HFF-Myc (cell line): ENCODE data around the gene AKAP8.
A peak's percentile ranks its signal among the peaks of the same experiment; 100 is the strongest.

ENCODE experiments used
- DNase-seq: peaks from one replicate; pipeline ENCODE4 v3.0.0-alpha.2; 2011; ENCODE audit warnings: low read depth; ENCODE audit errors: extremely low read depth
- H3K4me3 ChIP-seq: replicated peaks from 2 replicates; pipeline ENCODE4 v1.5.1; 2011; ENCODE audit warnings: low read depth, mild to moderate bottlenecking, control low read depth, low read length
- TF ChIP-seq, protein P1 (sequence below): IDR thresholded peaks from 2 replicates; pipeline ENCODE4 v1.5.1; 2012; ENCODE audit warnings: mild to moderate bottlenecking, low read depth, low read length, control low read depth; ENCODE audit errors: missing control alignments

The AKAP8 gene

GRCh38 chr19:15424121-15424520 is 44.5 kb upstream of the AKAP8 start:
- TF ChIP-seq, protein P1, sequence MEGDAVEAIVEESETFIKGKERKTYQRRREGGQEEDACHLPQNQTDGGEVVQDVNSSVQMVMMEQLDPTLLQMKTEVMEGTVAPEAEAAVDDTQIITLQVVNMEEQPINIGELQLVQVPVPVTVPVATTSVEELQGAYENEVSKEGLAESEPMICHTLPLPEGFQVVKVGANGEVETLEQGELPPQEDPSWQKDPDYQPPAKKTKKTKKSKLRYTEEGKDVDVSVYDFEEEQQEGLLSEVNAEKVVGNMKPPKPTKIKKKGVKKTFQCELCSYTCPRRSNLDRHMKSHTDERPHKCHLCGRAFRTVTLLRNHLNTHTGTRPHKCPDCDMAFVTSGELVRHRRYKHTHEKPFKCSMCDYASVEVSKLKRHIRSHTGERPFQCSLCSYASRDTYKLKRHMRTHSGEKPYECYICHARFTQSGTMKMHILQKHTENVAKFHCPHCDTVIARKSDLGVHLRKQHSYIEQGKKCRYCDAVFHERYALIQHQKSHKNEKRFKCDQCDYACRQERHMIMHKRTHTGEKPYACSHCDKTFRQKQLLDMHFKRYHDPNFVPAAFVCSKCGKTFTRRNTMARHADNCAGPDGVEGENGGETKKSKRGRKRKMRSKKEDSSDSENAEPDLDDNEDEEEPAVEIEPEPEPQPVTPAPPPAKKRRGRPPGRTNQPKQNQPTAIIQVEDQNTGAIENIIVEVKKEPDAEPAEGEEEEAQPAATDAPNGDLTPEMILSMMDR, result no peak
- H3K4me3 ChIP-seq, result no peak overlapping the region
- DNase-seq, result no peak

DNA sequence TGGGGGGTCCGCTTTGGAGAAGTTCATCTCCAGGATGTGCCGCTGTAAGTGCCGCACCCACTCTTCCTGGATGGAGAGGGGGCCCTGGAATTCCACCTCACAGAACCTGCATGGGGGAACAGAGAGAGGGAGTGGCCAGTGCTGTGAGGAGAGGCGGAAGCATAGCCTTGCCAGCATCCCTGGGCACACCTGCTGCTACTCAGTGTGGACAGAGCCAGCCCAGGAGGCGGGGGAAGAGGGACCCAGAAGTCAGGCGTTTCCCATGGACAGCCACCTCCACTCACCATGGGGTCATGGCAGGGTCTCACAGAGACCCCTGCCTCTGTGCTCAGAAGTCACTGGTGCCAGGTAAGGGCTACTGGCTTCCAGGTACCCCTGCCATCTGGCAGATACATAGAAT is 43.5 kb upstream of the AKAP8 start:
- no peak for DNase-seq
- TF ChIP-seq, protein P1, result no peak
- no peak overlapping the region for H3K4me3 ChIP-seq

DNA sequence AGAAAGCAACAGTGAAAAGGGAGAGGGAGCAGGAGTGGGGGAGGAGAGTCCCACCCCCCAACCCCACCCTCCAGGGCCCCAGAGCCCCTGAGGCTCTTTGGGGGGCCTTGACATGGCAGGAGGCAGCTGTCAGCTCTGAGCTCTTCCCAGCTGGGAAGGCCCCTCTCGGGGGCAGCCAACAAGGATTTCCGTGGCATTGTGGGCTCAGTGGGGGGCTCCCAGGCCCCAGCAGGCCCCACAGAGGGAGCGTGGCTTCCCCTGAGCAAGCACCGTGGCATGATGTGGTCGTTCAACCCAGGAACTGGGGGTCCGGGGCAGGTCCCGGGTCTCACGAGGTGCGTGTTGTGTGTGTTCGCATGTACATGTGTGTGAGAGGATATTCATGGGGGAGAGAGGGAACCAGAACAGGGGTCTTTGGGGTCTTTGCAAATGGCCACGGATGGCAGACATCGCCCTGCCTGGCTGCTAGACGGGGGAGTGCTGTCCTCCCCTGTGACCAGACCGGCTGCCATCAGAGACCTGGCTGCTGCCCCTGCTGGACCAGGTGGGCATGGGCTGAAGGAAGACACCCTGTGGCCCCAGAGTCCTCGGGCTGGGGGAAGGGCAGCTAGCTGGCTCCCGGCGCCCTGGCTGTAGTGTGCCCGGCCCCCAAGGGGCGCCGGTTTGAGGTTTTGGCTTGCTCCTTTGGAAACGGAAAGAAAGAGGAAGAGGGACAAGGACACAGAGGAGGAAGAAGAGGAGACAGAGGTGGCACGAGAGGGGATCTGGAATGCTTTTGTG is 42.9 kb upstream of the AKAP8 start:
- no peak for DNase-seq
- TF ChIP-seq, protein P1, result no peak
- no peak overlapping the region for H3K4me3 ChIP-seq

GRCh38 chr19:15421721-15422260 is 42.2 kb upstream of the AKAP8 start:
- TF ChIP-seq, protein P1, result no peak
- H3K4me3 ChIP-seq, result no peak overlapping the region
- DNase-seq, result no peak

DNA sequence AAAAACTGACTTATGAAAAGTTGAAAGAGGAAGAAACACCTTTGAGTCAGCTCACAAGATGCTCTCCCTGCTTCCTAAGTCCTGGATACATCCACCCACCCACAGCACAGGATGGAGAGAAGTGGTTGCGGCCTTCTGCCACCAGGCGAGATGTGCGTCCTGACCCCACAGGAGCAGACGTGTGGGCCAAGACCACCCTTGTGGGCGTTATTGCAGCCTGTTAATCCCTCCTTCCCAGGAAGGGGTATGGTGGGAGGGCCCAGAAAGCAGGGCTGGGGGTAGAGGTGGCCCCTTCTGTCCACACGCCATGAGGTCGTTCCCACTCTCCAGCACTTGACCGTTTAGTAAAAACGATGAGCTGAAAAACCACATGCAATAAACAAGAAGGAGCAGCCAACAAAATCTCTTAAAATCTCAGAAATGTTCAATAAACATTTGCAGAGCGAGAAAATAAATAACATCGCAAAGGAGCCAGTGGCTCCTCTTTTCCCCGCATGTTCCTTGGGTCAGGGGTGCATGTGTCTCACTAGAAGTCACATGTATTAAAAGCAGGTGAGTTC is 41.6 kb upstream of the AKAP8 start:
- TF ChIP-seq, protein P1, result no peak
- no peak for DNase-seq
- H3K4me3 ChIP-seq, result no peak overlapping the region

GRCh38 chr19:15419413-15420025 is 39.9 kb upstream of the AKAP8 start:
- H3K4me3 ChIP-seq, result peak overlapping the region; percentile 39
- TF ChIP-seq, protein P1, result no peak
- no peak for DNase-seq
